GM18868 (cell line): Measurements from ENCODE around the gene KRT20.
"Not testable (repeated sequence)": the region's sequence is repeated elsewhere in the genome, so short reads cannot be mapped to it uniquely, and the experiment has no call there.

Source experiments
- ATAC-seq: cut with Tn5 transposase; IDR thresholded peaks from one replicate; pipeline ENCODE4 v1.9.1; 2021; ENCODE audit warnings: mild to moderate bottlenecking, moderate library complexity; ENCODE audit not compliant: unreplicated experiment

KRT20 gene

GRCh38 chr17:40901981-40902474 is 17.0 kb upstream of the KRT20 start:
- no peak for ATAC-seq

GRCh38 chr17:40900809-40901356 is 15.8 kb upstream of the KRT20 start:
- ATAC-seq: no peak

GRCh38 chr17:40896916-40897455 is 11.9 kb upstream of the KRT20 start:
- no peak for ATAC-seq

GRCh38 chr17:40895106-40895730 is 10.2 kb upstream of the KRT20 start:
- no peak for ATAC-seq

GRCh38 chr17:40888196-40888720 is 3.2 kb upstream of the KRT20 start:
- ATAC-seq: no peak

GRCh38 chr17:40886090-40886489 is 1.0 kb upstream of the KRT20 start:
- no peak for ATAC-seq

- ATAC-seq: no peak
Measured at GRCh38 chr17:40883626-40884334, 1.3 kb downstream of the KRT20 start.

- ATAC-seq: no peak
Measured at GRCh38 chr17:40883031-40883430, 2.0 kb downstream of the KRT20 start.

- no peak for ATAC-seq
Measured at GRCh38 chr17:40879026-40879425, 6.0 kb downstream of the KRT20 start.

GRCh38 chr17:40878044-40878443 is 7.0 kb downstream of the KRT20 start:
- ATAC-seq: no peak

- no peak for ATAC-seq
Measured at GRCh38 chr17:40873801-40874200, 11.2 kb downstream of the KRT20 start.

- ATAC-seq: no peak
Measured at GRCh38 chr17:40873255-40873654, 11.8 kb downstream of the KRT20 start.

- ATAC-seq: no peak
Measured at GRCh38 chr17:40872416-40872815, 12.6 kb downstream of the KRT20 start.

- ATAC-seq: no peak
Measured at GRCh38 chr17:40871316-40871715, 13.7 kb downstream of the KRT20 start.

- ATAC-seq: no peak
Measured at GRCh38 chr17:40870136-40870535, 14.9 kb downstream of the KRT20 start.

GRCh38 chr17:40866838-40867237 is 18.2 kb downstream of the KRT20 start, which contains the start of gene KRT12:
Gene KRT12 (minus strand): TSS chr17:40867223. CDS start chr17:40867186, 37 bp downstream.
- ATAC-seq: no peak

- no peak for ATAC-seq
Measured at GRCh38 chr17:40864661-40865390, 20.2 kb downstream of the KRT20 start.

GRCh38 chr17:40862985-40863733 is 21.9 kb downstream of the KRT20 start:
- no peak for ATAC-seq

- ATAC-seq: no peak
Measured at GRCh38 chr17:40859536-40859935, 25.5 kb downstream of the KRT20 start.

- ATAC-seq: not testable (repeated sequence)
Measured at GRCh38 chr17:40858667-40859066, 26.4 kb downstream of the KRT20 start.
